Ovary (tissue), 9 donors: Measurements from ENCODE around the gene IFNK. TPM values are rescaled to one million over a fixed set of nuclear protein-coding genes. Genes with fewer than 3 reads are reported as not detected.

ENCODE experiments used
- DNase-seq, 5 donors: peaks; one replicate each; pipeline ENCODE4 v3.0.0-alpha.2; 2019 to 2020
- H3K27ac ChIP-seq, 2 donors: fragments of 200-600 bp; one replicate each; pipeline versions ENCODE4 v1.5.1 to v1.8.0; 2019 to 2022
- H3K27me3 ChIP-seq: fragments of 200-600 bp; one replicate; pipeline ENCODE4 v1.8.0; 2022
- H3K36me3 ChIP-seq: fragments of 200-600 bp; sonication (generic); one replicate; pipeline ENCODE4 v1.5.1; 2019
- H3K4me1 ChIP-seq: one replicate; pipeline ENCODE4 v1.8.1; 2013; ENCODE audit warnings: mild to moderate bottlenecking, moderate library complexity; ENCODE audit not compliant: insufficient read depth
- H3K4me3 ChIP-seq: fragments of 200-600 bp; sonication (generic); one replicate; pipeline ENCODE4 v1.5.1; 2017
- H3K9me3 ChIP-seq, 2 donors: fragments of 200-600 bp in 1 of 2; sonication (generic) in 1 of 2; one replicate each; pipeline versions ENCODE4 v1.5.1 to v1.8.1; 2013 to 2019; ENCODE audit warnings: mild to moderate bottlenecking in 1 of 2, moderate library complexity in 1 of 2
- CTCF ChIP-seq, 3 donors: fragments of 450-650 bp in 2 of 3; fragments of 200-600 bp in 1 of 3; IDR thresholded peaks; one replicate each; pipeline versions ENCODE4 v1.5.1 to v1.8.0; 2016 to 2022; ENCODE audit warnings: antibody characterized with exemption in 3 of 3, mild to moderate bottlenecking in 1 of 3
- EP300 ChIP-seq: sonication (generic); formaldehyde crosslinking; IDR thresholded peaks from one replicate; pipeline ENCODE4 v1.6.1; 2017; ENCODE audit warnings: antibody characterized with exemption
- POLR2A ChIP-seq: fragments of 450-650 bp; IDR thresholded peaks from one replicate; pipeline ENCODE4 v1.6.1; 2017; ENCODE audit warnings: antibody characterized with exemption, mild to moderate bottlenecking, moderate library complexity
- WGBS, 3 donors: extraction: QIAGEN DNeasy Blood & Tissue Kit in 1 of 3; methylation state at CpG; one replicate each; pipeline versions ENCODE4 v1.1.5 to v1.1.7; 2013 to 2017; 5-methylcytosine and 5-hydroxymethylcytosine counted together
- intact Hi-C, 4 donors: fragments of 100-400 bp; cut with DNase I; formaldehyde crosslinking; loops; one replicate each; pipeline versions ENCODE4 v1.11.0 to v1.15.1; 2022 to 2023
- polyA plus RNA-seq, 2 donors: library from polyadenylated mRNA; stranded (reverse); fragments of 200-250 nt in 1 of 2; fragments of 350-450 nt in 1 of 2; fragmentation: Illumina TruSeq in 1 of 2; extraction: RNeasy Lipid Tissue Mini Kit (QIAGEN cat#74804) in 1 of 2; gene quantifications; one replicate each; pipeline ENCODE4 v1.2.3, GENCODE V29; 2013 to 2014
- total RNA-seq, 7 donors: library from RNA; depleted of rRNA in 2 of 7; stranded (reverse); fragments of >200 nt in 2 of 7; fragmentation: NEBNext Ultra II Directional in 3 of 7; extraction: Animal tissue kit (Norgen Biotek cat#: 25700) in 3 of 7; gene quantifications; one replicate each; pipeline versions ENCODE4 v1.1.0 to v1.2.4, GENCODE V29; 2016 to 2023
- donor health status: DM: no; HTN: no; CAD: no; lungs with moderate emphysema.
- donor health status: DM: no; HTN: no; CAD: no.
- donor health status: Bipolar disorder and iron deficiency.
- donor health status: DM: yes; HTN: yes; CAD: no.
- donor health status: DM: no; HTN: no; CAD: no.
- donor health status: DM: yes; HTN: yes; CAD: no.

Gene IFNK
- total and polyA plus RNA-seq, 9 donors: not detected

- DNase-seq: no peak
- Histone ChIP-seq H3K27ac (no peak overlapping the region), H3K4me1 (peaks cover 1% of the 10 kb centered on the region), H3K9me3 (no peaks in the 10 kb centered on the region), H3K27me3 (no peaks in the 10 kb centered on the region), H3K36me3 (no peaks in the 10 kb centered on the region), H3K4me3 (no peak overlapping the region)
- 94 to 96% (median 95%) methylated on average over 4 of the region's 4 CpGs for WGBS, 3 donors
- intact Hi-C loops: no loop called here
- TF ChIP-seq EP300 (no peak), CTCF (IDR thresholded peaks at IDR 0.05) (no peak), POLR2A (no peak)
Observed at GRCh38 chr9:27503623-27504022, 20.5 kb upstream of the IFNK start.

GRCh38 chr9:27504259-27504658 is 19.8 kb upstream of the IFNK start:
- Histone ChIP-seq H3K27ac (no peak overlapping the region), H3K27me3 (no peaks in the 10 kb centered on the region), H3K36me3 (no peaks in the 10 kb centered on the region), H3K4me1 (peaks cover 4% of the 10 kb centered on the region), H3K4me3 (no peak overlapping the region), H3K9me3 (no peaks in the 10 kb centered on the region)
- no peak for DNase-seq
- intact Hi-C loops: no loop called here
- TF ChIP-seq CTCF (IDR thresholded peaks at IDR 0.05) (no peak), EP300 (no peak), POLR2A (no peak)

GRCh38 chr9:27505744-27506161 is 18.3 kb upstream of the IFNK start:
- H3K4me1 ChIP-seq: peaks cover 5% of the 10 kb centered on the region
- TF ChIP-seq CTCF (IDR thresholded peaks at IDR 0.05) (no peak), POLR2A (no peak), EP300 (no peak)
- H3K27me3 ChIP-seq: no peaks in the 10 kb centered on the region
- no peak overlapping the region for H3K27ac ChIP-seq
- intact Hi-C loops: no loop called here
- WGBS, 3 donors: 84 to 86% (median 84%) methylated on average over 5 of the region's 5 CpGs
- H3K9me3 ChIP-seq: no peaks in the 10 kb centered on the region
- no peak overlapping the region for H3K4me3 ChIP-seq
- no peaks in the 10 kb centered on the region for H3K36me3 ChIP-seq
- DNase-seq: no peak

GRCh38 chr9:27506981-27507380 is 17.1 kb upstream of the IFNK start:
- H3K4me1 ChIP-seq: peaks cover 7% of the 10 kb centered on the region
- no peaks in the 10 kb centered on the region for H3K9me3 ChIP-seq
- no peak for TF ChIP-seq CTCF (IDR thresholded peaks at IDR 0.05)
- TF ChIP-seq POLR2A: no peak
- TF ChIP-seq EP300: no peak
- H3K36me3 ChIP-seq: no peaks in the 10 kb centered on the region
- no peak for DNase-seq
- 35 to 56% (median 39%) methylated on average over 2 of the region's 2 CpGs for WGBS, 3 donors
- H3K27ac ChIP-seq: no peak overlapping the region
- no peaks in the 10 kb centered on the region for H3K27me3 ChIP-seq
- intact Hi-C loops: no loop called here
- no peak overlapping the region for H3K4me3 ChIP-seq

GRCh38 chr9:27510780-27511179 is 13.3 kb upstream of the IFNK start:
- intact Hi-C loops: no loop called here
- Histone ChIP-seq H3K4me3 (no peak overlapping the region), H3K9me3 (no peaks in the 10 kb centered on the region), H3K4me1 (peaks cover 11% of the 10 kb centered on the region), H3K36me3 (no peaks in the 10 kb centered on the region), H3K27ac (no peak overlapping the region), H3K27me3 (no peaks in the 10 kb centered on the region)
- no peak for TF ChIP-seq CTCF (IDR thresholded peaks at IDR 0.05)
- no peak for TF ChIP-seq POLR2A
- TF ChIP-seq EP300: no peak
- WGBS, 3 donors: 86 to 93% (median 92%) methylated on average over 2 of the region's 2 CpGs
- DNase-seq: no peak
